ENCODE data around the gene RALB. TPM values are rescaled to one million over a fixed set of nuclear protein-coding genes. Genes with fewer than 3 reads are reported as not detected.

RALB gene
- total RNA-seq, 2 donors from 2014 or later, result 37.1 to 45.8 TPM

- Histone ChIP-seq H3K27me3 (ENCODE audit: control insufficient read depth, insufficient read depth, low read length, poor library complexity, severe bottlenecking) (no peaks in the 10 kb centered on the region), H3K27ac (ENCODE audit: low read depth, low read length) (no peak overlapping the region), H3K4me1 (ENCODE audit: control insufficient read depth, insufficient read depth, low read length) (peaks cover 18% of the 10 kb centered on the region), H3K9ac (ENCODE audit: extremely low read depth, low read length, poor library complexity, severe bottlenecking) (no peak overlapping the region), H3K4me3 (ENCODE audit: low read length) (no peak overlapping the region), H3K36me3 (ENCODE audit: control insufficient read depth, insufficient read depth, low read length) (no peaks in the 10 kb centered on the region), H3K9me3 (ENCODE audit: control insufficient read depth, low read length) (no peaks in the 10 kb centered on the region)
- H3K36me3 Mint-ChIP-seq (ENCODE audit: low read depth), result no peaks in the 10 kb centered on the region
- peak; percentile 77 for DNase-seq
- peaks cover 3% of the 10 kb centered on the region for H3K27me3 Mint-ChIP-seq (ENCODE audit: insufficient read depth)
- 71 to 74% methylated on average over 14 to 22 of the region's 22 CpGs for whole genome bisulfite sequencing, 2 experiments (ENCODE audit: insufficient coverage in 1 of 2, insufficient read length in 1 of 2)
- no peak for TF ChIP-seq CTCF (conservative IDR thresholded peaks at IDR 0.05)
- no peaks in the 10 kb centered on the region for H3K9me3 Mint-ChIP-seq
- H3K4me3 Mint-ChIP-seq, result no peak overlapping the region
- H3K4me1 Mint-ChIP-seq, result peaks cover 32% of the 10 kb centered on the region
- peak overlapping the region; percentile 68 for H3K27ac Mint-ChIP-seq
Measured at GRCh38 chr2:120239488-120240287, 13.0 kb upstream of the RALB start.

DNA sequence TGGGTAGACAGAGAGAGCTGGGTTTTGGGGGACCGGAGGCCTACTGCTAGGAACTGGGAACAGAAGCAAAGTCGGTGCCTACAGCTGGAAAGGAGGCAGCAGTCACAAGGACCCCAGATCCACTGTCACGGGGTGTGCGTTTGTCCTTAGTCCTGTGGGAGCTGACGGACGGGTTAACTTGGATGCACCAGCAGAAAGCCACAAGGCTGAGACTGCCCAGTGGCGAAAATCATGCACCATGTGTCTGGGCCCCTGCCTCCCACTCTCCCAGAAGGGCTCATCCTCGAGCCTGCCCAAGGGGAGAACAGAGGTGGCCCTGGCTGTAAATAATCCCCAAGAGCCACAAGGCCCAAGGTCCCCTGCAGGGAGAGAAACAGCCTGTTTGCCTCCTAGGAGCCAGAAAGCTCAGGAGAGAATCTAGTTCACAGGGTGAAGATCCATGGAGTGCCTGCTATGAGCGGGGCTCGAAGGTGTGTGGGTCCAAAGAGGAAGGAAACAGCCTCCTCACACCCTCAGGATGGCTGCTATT lies 11.7 kb upstream of the RALB start:
- H3K27ac Mint-ChIP-seq, result no peak overlapping the region
- H3K9me3 Mint-ChIP-seq, result no peaks in the 10 kb centered on the region
- Histone ChIP-seq H3K4me3 (ENCODE audit: low read length) (no peak overlapping the region), H3K4me1 (ENCODE audit: control insufficient read depth, insufficient read depth, low read length) (peaks cover 18% of the 10 kb centered on the region), H3K27ac (ENCODE audit: low read depth, low read length) (no peak overlapping the region), H3K27me3 (ENCODE audit: control insufficient read depth, insufficient read depth, low read length, poor library complexity, severe bottlenecking) (no peaks in the 10 kb centered on the region), H3K9ac (ENCODE audit: extremely low read depth, low read length, poor library complexity, severe bottlenecking) (no peak overlapping the region), H3K36me3 (ENCODE audit: control insufficient read depth, insufficient read depth, low read length) (no peaks in the 10 kb centered on the region), H3K9me3 (ENCODE audit: control insufficient read depth, low read length) (no peaks in the 10 kb centered on the region)
- no peak for DNase-seq
- H3K27me3 Mint-ChIP-seq (ENCODE audit: insufficient read depth), result no peaks in the 10 kb centered on the region
- H3K4me1 Mint-ChIP-seq, result peaks cover 45% of the 10 kb centered on the region
- no peaks in the 10 kb centered on the region for H3K36me3 Mint-ChIP-seq (ENCODE audit: low read depth)
- no peak overlapping the region for H3K4me3 Mint-ChIP-seq
- 95 to 96% methylated on average over 8 to 10 of the region's 10 CpGs for WGBS, 2 experiments (ENCODE audit: insufficient coverage in 1 of 2, insufficient read length in 1 of 2)
- no peak for TF ChIP-seq CTCF (conservative IDR thresholded peaks at IDR 0.05)

DNA sequence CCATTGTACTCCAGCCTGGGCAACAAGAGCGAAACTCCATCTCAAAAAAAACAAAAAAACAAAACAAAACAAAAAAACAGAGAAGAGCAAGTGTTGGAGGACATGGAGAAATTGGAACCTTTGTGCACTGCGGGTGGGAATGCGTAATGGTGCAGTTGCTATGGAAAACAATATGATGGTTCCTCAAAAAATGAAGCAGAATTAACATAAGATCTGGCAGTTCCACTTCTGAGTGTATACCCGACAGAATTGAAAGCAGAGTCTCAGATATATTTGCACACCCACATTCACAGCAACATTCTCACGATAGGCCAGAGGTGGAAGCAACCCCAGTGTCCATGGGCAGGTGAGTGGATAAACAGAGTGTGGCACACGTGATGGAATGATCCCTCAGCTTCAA lies 11.0 kb upstream of the RALB start:
- no peaks in the 10 kb centered on the region for H3K9me3 ChIP-seq (ENCODE audit: control insufficient read depth, low read length)
- H3K27ac Mint-ChIP-seq, result no peak overlapping the region
- TF ChIP-seq CTCF (conservative IDR thresholded peaks at IDR 0.05), result no peak
- no peaks in the 10 kb centered on the region for H3K36me3 Mint-ChIP-seq (ENCODE audit: low read depth)
- 93 to 96% methylated on average over 4 to 5 of the region's 6 CpGs for WGBS, 2 experiments (ENCODE audit: insufficient coverage in 1 of 2, insufficient read length in 1 of 2)
- H3K4me3 ChIP-seq (ENCODE audit: low read length), result no peak overlapping the region
- no peak for DNase-seq
- no peak overlapping the region for H3K9ac ChIP-seq (ENCODE audit: extremely low read depth, low read length, poor library complexity, severe bottlenecking)
- no peaks in the 10 kb centered on the region for H3K9me3 Mint-ChIP-seq
- no peak overlapping the region for H3K27ac ChIP-seq (ENCODE audit: low read depth, low read length)
- H3K4me1 Mint-ChIP-seq, result peaks cover 50% of the 10 kb centered on the region
- H3K4me1 ChIP-seq (ENCODE audit: control insufficient read depth, insufficient read depth, low read length), result peaks cover 22% of the 10 kb centered on the region
- H3K36me3 ChIP-seq (ENCODE audit: control insufficient read depth, insufficient read depth, low read length), result no peaks in the 10 kb centered on the region
- no peak overlapping the region for H3K4me3 Mint-ChIP-seq
- peaks cover 1% of the 10 kb centered on the region for H3K27me3 Mint-ChIP-seq (ENCODE audit: insufficient read depth)
- H3K27me3 ChIP-seq (ENCODE audit: control insufficient read depth, insufficient read depth, low read length, poor library complexity, severe bottlenecking), result no peaks in the 10 kb centered on the region
